Esophagus (tissue), 2 donors: ENCODE measurements around the gene PLAAT2. TPM values are rescaled to one million over a fixed set of nuclear protein-coding genes. Genes with fewer than 3 reads are reported as not detected.

Source experiments
- H3K27ac ChIP-seq, 2 donors: one replicate each; pipeline ENCODE4 v1.5.1; 2013; ENCODE audit warnings: low read depth in 2 of 2, mild to moderate bottlenecking in 2 of 2, inconsistent platforms in 1 of 2, low read length in 1 of 2, moderate library complexity in 1 of 2
- H3K27me3 ChIP-seq, 2 donors: one replicate each; pipeline ENCODE4 v1.6.1; 2013; ENCODE audit warnings: low read length in 2 of 2, control low read depth in 1 of 2, mild to moderate bottlenecking in 1 of 2; ENCODE audit not compliant: insufficient read depth in 2 of 2, control insufficient read depth in 1 of 2
- H3K36me3 ChIP-seq, 2 donors: one replicate each; pipeline ENCODE4 v1.6.1; 2013; ENCODE audit warnings: low read length in 1 of 2; ENCODE audit not compliant: control insufficient read depth in 2 of 2, insufficient read depth in 2 of 2
- H3K4me1 ChIP-seq, 2 donors: one replicate each; pipeline ENCODE4 v1.6.1; 2013; ENCODE audit warnings: low read length in 1 of 2; ENCODE audit not compliant: control insufficient read depth in 2 of 2, insufficient read depth in 2 of 2
- H3K4me3 ChIP-seq, 2 donors: one replicate each; pipeline ENCODE4 v1.5.1; 2013; ENCODE audit warnings: low read length in 2 of 2, mild to moderate bottlenecking in 2 of 2, low read depth in 1 of 2, moderate library complexity in 1 of 2
- H3K9me3 ChIP-seq, 2 donors: one replicate each; pipeline ENCODE4 v1.6.1; 2013; ENCODE audit warnings: mild to moderate bottlenecking in 2 of 2, low read depth in 1 of 2, low read length in 1 of 2, moderate library complexity in 1 of 2; ENCODE audit not compliant: control insufficient read depth in 2 of 2, insufficient read depth in 1 of 2
- WGBS, 2 donors: extraction: QIAGEN DNeasy Blood & Tissue Kit; methylation state at CpG; one replicate each; pipeline ENCODE4 v1.1.7; 2013; 5-methylcytosine and 5-hydroxymethylcytosine counted together
- polyA plus RNA-seq, 2 donors: library from polyadenylated mRNA; stranded (reverse); fragments of 200-250 nt; gene quantifications; one replicate each; pipeline ENCODE4 v1.2.3, GENCODE V29; 2013
- donor health status: healthy with polysubstance abuse.
- donor health status: Bipolar disorder and iron deficiency.

Gene PLAAT2
- polyA plus RNA-seq = 1 to 10 TPM in 1 of 2 donors, under 1 TPM in 1; 0.22 to 1.3 TPM

DNA sequence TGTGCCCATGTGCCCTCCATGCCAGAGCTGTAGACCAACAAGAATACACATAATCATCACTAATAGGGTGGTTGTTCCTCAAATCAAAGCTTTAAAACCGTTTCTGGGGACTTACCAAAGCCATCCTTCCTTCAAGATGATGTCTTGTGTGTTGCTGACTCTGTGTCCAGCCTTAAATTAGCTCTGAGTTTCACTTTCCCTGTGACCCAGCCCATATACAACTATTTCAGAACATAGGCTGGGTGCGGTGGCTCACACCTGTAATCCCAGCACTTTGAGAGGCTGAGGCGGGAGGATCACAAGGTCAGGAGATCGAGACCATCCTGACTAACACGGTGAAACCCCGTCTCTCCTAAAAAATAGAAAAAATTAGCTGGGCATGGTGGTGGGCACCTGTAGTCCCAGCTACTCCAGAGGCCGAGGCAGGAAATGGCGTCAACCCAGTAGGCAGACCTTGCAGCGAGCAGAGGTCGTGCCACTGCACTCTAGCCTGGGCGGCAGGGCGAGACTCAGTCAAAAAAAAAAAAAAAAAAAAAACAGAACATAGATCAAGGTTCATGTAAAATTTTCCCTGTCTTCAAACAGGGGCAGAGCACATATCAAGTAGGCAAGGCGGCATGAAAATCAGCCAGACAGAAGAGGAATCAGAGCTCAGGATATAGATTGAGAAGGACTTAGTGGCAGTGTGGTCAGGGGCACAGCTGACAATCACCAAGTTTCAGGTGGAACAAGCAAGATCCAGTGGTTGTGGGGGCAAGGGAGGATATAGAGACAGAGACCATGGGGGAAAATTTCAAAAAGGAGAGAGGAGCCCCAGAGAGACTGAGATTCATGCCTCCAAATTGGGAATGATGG is at the start of gene PLAAT2:
PLAAT2 (minus strand) TSS at position 179 of the 855 bp plus-strand sequence; CDS start at position 124, 55 bp downstream.
- H3K27ac ChIP-seq = peak within 1 kb of the TSS in 1 of 2 donors; percentile 8
- WGBS, 2 donors = 79 to 95% methylated on average over 13 of the region's 13 CpGs
- no peak within 1 kb of the TSS for H3K4me3 ChIP-seq

DNA sequence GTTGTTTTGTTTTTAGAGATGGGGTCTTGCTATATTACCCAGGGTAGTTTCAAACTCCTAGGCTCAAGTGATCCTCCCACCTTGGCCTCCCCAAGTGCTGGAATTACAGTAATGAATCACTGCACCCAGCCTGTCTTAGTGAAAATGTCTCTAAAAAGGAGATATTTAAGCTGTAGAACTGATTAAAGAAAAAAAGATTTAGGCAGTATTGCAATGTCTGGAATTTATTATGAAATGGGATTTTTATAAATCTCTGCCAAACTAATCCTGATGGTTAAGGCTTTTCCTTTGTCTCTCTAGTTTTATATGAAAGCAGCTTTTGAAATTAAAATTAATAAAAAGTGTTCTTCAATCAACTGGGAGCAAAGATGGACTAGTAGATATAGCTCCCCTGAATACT is 49.0 kb upstream of the PLAAT2 start:
- H3K9me3 ChIP-seq = no peaks in the 10 kb centered on the region
- H3K4me1 ChIP-seq = no peaks in the 10 kb centered on the region
- H3K27me3 ChIP-seq = no peaks in the 10 kb centered on the region
- H3K27ac ChIP-seq = no peak overlapping the region
- H3K4me3 ChIP-seq = no peak overlapping the region
- H3K36me3 ChIP-seq = no peaks in the 10 kb centered on the region

More for the DNA sequence above, at the start of gene PLAAT2:
- Histone ChIP-seq H3K36me3 (no peaks in the 10 kb centered on the region), H3K4me1 (peaks cover 2 to 21% of the 10 kb centered on the region in 2 donors), H3K9me3 (no peaks in the 10 kb centered on the region), H3K27me3 (no peaks in the 10 kb centered on the region)

GRCh38 chr11:63611395-63611747 is 48.2 kb upstream of the PLAAT2 start:
- no peak overlapping the region for H3K27ac ChIP-seq
- no peaks in the 10 kb centered on the region for H3K9me3 ChIP-seq
- no peak overlapping the region for H3K4me3 ChIP-seq
- no peaks in the 10 kb centered on the region for H3K36me3 ChIP-seq
- no peaks in the 10 kb centered on the region for H3K4me1 ChIP-seq
- WGBS, 2 donors = 83 to 88% methylated on average over 1 of the region's 1 CpG
- no peaks in the 10 kb centered on the region for H3K27me3 ChIP-seq

DNA sequence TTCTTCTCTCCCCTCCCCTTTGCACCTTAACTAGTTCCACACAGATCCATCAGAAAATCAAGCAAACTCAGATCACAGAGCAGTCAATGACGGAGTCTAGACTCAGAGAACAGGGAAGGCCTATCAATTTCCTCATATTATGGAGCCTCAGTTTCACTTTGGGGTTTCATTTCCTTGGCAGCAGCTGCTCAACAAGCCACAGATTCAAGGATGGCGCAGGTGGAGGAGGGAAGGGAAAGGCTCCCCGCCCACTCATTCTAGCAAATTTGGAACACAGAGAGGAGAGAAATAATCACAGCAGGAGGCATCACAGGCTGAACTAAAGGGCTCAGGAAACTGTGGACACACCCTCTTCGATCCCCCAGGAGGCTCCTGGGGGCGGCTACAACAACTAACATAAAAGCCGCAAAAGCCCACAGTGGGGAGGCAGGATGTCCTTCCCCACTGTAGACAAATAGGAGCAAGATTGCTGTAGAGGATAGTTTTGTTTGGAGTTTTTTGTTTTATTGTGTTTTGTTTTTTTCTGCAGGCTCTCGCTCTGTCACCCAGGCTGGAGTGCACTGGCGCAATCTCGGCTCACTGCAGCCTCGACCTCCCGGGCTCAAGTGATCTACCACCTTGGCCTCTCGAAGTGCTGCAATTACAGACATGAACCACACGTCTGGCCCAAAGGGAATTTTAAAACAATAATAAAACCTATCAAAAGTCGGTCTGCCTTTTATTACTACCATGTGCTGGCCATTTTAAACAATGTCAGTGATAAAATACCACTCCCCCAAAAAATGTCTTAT is 47.6 kb upstream of the PLAAT2 start:
- Histone ChIP-seq H3K36me3 (no peaks in the 10 kb centered on the region), H3K9me3 (no peaks in the 10 kb centered on the region), H3K27me3 (no peaks in the 10 kb centered on the region), H3K4me3 (no peak overlapping the region), H3K27ac (no peak overlapping the region), H3K4me1 (no peaks in the 10 kb centered on the region)
- WGBS, 2 donors = 74 to 79% methylated on average over 14 of the region's 14 CpGs

DNA sequence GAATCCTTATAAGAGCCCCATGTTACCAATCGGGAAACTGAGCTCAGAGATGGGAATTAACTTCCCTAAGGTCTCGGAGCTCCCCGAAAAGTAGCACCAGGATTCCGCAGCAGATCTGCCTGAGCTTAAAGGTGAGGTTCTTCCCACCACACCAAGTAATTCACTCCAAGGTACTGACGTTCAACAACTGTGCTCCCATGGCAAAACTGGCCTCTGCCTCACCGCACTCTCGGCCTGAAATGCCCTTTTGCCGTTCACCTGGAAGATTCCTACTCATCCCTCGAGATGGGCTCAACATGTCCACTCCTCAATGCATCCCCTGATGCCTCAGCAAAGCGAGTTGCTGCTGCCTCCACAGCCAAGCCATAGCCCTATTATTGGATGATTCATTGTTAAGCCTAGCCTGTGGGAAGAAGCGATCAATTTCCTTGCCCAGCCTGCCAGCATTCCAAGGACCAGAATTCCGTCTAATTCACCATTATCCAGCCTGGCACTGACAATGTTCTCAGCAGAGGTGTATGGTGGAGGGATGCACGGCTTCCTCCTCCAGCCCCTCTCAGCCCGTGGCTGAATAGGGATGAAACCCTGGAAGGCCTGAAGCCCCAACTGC is 46.9 kb upstream of the PLAAT2 start:
- 88 to 89% methylated on average over 14 of the region's 14 CpGs for WGBS, 2 donors
- Histone ChIP-seq H3K4me1 (no peaks in the 10 kb centered on the region), H3K27ac (no peak overlapping the region), H3K9me3 (no peaks in the 10 kb centered on the region), H3K36me3 (no peaks in the 10 kb centered on the region), H3K4me3 (no peak overlapping the region), H3K27me3 (no peaks in the 10 kb centered on the region)

DNA sequence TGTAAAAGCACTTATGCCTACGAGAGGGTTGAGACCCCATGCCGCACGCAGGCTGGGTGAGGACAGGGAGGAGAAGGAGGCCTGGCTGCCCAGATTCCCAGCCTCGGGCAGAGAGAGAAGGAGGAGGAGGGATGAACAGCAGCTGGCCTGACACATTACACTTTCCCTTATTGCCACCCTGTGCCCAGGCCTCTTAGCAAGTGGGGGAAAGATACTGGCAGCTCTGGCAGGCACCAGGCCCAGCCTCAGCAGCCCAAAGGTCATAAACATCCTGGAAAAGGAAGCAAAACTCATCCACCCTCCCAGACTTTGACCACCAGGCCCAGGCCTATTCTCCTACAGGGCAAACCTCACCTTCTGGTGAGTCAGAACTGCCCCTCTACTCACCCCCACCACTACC is 46.4 kb upstream of the PLAAT2 start:
- Histone ChIP-seq H3K4me3 (no peak overlapping the region), H3K27me3 (no peaks in the 10 kb centered on the region), H3K9me3 (no peaks in the 10 kb centered on the region), H3K36me3 (no peaks in the 10 kb centered on the region), H3K4me1 (no peaks in the 10 kb centered on the region), H3K27ac (no peak overlapping the region)
- WGBS, 2 donors = 65 to 76% methylated on average over 4 of the region's 4 CpGs

DNA sequence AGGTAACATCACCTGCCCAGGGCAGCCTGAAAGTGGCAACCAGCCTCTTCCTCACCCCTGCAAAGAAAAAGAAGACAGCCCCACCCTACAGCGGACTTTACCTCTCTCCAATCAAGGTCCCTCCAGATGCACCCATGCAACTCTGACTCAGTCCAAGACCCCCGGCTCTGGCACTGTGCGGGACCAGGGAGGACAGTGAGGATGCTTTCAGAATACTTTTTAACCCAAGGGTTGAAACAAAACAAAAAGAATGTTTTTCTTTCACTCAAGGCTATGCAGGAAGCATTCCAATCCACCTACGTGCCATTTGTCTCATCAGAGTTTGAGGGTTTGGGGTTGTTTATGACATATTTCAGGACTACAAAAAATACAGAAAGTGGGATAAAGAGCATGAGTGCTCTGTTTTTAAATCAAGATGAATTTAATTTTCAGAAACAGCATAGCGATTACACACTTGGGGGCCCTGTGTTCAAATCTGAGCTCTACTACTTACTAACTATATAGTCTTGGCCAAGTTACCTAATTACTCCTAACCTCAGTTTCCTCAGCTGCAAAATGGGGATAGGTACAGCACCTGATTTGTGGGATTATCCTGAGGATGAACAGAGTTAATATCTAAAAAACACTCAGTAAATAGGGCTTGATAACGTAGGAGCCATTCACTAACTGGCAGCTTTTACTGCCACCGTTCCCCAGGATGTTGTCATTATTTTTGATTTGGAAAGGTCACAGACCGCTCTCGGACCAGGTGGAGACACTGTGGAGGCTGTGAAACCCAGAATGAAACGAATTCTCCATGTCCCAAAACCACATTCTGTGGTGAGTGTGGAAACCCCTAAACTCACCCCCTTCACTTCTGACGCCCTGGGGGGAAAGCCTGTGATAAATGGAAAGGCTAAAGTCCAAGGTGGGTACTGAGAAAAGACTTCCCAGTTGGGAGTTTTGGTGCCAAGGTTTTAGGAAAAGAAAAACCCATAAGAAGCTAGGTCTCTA is 45.5 kb upstream of the PLAAT2 start:
- H3K4me1 ChIP-seq = no peaks in the 10 kb centered on the region
- H3K4me3 ChIP-seq = no peak overlapping the region
- no peaks in the 10 kb centered on the region for H3K9me3 ChIP-seq
- H3K27me3 ChIP-seq = no peaks in the 10 kb centered on the region
- 74 to 81% methylated on average over 11 of the region's 11 CpGs for WGBS, 2 donors
- no peak overlapping the region for H3K27ac ChIP-seq
- no peaks in the 10 kb centered on the region for H3K36me3 ChIP-seq

- Histone ChIP-seq H3K27me3 (no peaks in the 10 kb centered on the region), H3K36me3 (peaks cover 0 to 2% of the 10 kb centered on the region in 2 donors), H3K4me1 (no peaks in the 10 kb centered on the region), H3K4me3 (no peak overlapping the region), H3K9me3 (no peaks in the 10 kb centered on the region), H3K27ac (no peak overlapping the region)
- 46 to 60% methylated on average over 3 of the region's 3 CpGs for WGBS, 2 donors
Observed at GRCh38 chr11:63603180-63603518, 40.0 kb upstream of the PLAAT2 start.
